ENCODE data around the gene AEBP1.

Gene AEBP1

DNA sequence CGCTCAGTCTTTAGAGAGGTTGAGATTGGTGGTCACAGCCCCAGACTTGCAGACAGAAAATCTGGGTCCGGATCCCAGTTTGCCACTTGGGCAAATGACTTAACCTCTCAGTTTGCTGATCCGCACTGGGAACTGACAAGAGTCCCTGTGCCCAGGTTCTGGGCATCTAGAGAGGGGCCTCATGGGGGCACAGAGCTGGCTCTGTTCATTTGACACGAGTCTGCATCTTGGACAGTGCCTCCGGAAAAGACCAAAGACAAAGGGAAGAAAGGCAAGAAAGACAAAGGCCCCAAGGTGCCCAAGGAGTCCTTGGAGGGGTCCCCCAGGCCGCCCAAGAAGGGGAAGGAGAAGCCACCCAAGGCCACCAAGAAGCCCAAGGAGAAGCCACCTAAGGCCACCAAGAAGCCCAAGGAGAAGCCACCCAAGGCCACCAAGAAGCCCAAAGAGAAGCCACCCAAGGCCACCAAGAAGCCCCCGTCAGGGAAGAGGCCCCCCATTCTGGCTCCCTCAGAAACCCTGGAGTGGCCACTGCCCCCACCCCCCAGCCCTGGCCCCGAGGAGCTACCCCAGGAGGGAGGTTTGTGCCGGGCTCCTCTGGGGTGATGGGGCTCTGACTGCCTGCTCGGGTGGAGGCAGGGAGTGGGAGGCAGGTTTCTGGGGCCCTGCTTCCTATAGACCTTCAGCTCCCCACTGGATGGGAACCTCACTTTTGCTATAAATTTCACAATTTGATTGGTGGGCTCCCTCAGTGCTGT is 2.3 kb downstream of the AEBP1 start:
- no CpG with 5 or more reads among the region's 10 CpGs for WGBS (ENCODE audit: insufficient coverage, insufficient read length)
- Histone ChIP-seq H3K27ac (ENCODE audit: low read length) (no peak overlapping the region), H3K4me3 (ENCODE audit: low read length) (no peak overlapping the region), H3K27me3 (ENCODE audit: control insufficient read depth, insufficient read depth, low read length) (no peaks in the 10 kb centered on the region), H3K9me3 (ENCODE audit: control insufficient read depth, insufficient read depth, low read length) (no peaks in the 10 kb centered on the region), H3K36me3 (ENCODE audit: control insufficient read depth, insufficient read depth, low read length) (peaks cover 10% of the 10 kb centered on the region; the same call in 1 of the 2 replicates), H3K4me1 (ENCODE audit: control insufficient read depth, insufficient read depth, low read length) (no peaks in the 10 kb centered on the region)
- DNase-seq (ENCODE audit: low read depth, low spot score) = no peak

DNA sequence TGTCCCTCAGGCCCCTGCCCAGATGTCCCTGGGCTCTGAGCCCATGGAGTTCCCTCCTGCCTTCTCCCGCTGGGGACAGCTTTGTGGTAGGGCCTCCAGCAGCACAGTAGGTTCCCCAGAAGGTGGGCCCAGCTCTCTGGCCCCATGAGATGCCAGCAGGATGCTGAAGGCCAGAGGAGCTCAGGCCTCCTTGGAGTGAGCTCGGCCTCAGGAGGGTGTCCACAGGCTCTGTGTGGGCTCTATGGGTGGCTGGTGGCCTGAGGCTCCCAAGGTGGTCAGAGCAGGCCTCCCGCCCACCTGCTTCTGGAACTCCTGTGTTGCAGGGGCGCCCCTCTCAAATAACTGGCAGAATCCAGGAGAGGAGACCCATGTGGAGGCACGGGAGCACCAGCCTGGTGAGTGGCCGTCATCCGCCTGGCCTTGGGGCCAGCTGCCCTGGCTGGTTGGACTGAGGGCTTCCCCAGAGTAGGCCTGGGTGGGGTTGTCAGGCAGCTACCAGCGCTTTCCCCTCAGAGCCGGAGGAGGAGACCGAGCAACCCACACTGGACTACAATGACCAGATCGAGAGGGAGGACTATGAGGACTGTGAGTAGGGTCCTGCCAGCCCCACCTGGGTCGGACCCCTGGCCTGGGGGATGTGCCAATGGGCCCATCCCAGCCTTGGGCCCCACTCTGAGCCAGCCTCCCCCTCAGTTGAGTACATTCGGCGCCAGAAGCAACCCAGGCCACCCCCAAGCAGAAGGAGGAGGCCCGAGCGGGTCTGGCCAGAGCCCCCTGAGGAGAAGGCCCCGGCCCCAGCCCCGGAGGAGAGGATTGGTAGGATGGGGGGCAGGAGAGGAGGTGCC is 3.2 kb downstream of the AEBP1 start:
- no peak overlapping the region for H3K27ac ChIP-seq (ENCODE audit: low read length)
- H3K4me1 ChIP-seq (ENCODE audit: control insufficient read depth, insufficient read depth, low read length) = no peaks in the 10 kb centered on the region
- no peaks in the 10 kb centered on the region for H3K27me3 ChIP-seq (ENCODE audit: control insufficient read depth, insufficient read depth, low read length)
- H3K4me3 ChIP-seq (ENCODE audit: low read length) = no peak overlapping the region
- peaks cover 10% of the 10 kb centered on the region; the same call in 1 of the 2 replicates for H3K36me3 ChIP-seq (ENCODE audit: control insufficient read depth, insufficient read depth, low read length)
- no CpG with 5 or more reads among the region's 18 CpGs for WGBS (ENCODE audit: insufficient coverage, insufficient read length)
- DNase-seq (ENCODE audit: low read depth, low spot score) = no peak
- no peaks in the 10 kb centered on the region for H3K9me3 ChIP-seq (ENCODE audit: control insufficient read depth, insufficient read depth, low read length)

GRCh38 chr7:44107961-44108767 is 4.0 kb downstream of the AEBP1 start:
- Histone ChIP-seq H3K9me3 (ENCODE audit: control insufficient read depth, insufficient read depth, low read length) (no peaks in the 10 kb centered on the region), H3K27me3 (ENCODE audit: control insufficient read depth, insufficient read depth, low read length) (no peaks in the 10 kb centered on the region), H3K27ac (ENCODE audit: low read length) (no peak overlapping the region), H3K36me3 (ENCODE audit: control insufficient read depth, insufficient read depth, low read length) (peaks cover 12% of the 10 kb centered on the region; the same call in 1 of the 2 replicates), H3K4me3 (ENCODE audit: low read length) (no peak overlapping the region), H3K4me1 (ENCODE audit: control insufficient read depth, insufficient read depth, low read length) (0 out of 2 replicates have a peak, but pooled peaks cover 2% of the 10 kb centered on the region)
- no CpG with 5 or more reads among the region's 21 CpGs for WGBS (ENCODE audit: insufficient coverage, insufficient read length)
- no peak for DNase-seq (ENCODE audit: low read depth, low spot score)

DNA sequence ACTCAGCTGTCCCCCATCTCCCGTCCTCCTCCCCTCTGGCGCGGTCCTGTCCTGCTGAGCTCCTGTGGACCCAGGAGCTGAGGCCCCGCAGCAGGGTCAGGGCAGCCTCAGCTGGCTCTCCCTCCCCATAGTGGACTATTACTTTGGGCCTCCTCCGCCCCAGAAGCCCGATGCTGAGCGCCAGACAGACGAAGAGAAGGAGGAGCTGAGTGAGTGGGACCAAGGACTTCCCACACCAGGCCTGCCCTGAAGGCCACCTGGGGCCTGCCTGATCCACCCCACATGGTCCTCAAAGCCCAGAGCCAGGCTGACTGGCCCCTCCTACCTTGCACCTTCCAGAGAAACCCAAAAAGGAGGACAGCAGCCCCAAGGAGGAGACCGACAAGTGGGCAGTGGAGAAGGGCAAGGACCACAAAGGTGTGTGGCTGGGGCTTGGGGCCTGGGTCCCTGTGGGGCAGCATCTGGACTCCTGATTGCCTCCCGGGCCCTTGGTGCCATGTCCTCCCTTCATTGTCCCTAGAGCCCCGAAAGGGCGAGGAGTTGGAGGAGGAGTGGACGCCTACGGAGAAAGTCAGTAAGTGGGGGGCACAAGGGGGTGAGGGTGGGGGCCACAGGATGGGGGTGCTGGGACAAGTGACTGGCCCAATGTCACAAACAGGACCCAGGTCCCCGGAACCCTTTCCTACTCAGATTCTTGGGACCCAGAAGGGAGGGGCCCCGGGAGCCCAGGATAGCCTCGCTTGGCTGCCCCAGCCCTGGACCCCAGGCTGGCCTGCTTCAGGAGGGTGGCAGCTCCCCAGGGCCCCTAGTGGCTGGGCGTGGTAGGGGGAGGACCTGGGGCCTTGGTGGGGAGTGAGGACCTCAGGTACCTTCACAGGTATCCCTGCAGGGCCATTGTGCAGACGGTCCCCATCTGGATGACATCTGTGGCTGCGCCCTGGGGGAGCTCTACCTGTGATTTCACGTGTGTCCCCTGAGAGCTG is 4.9 kb downstream of the AEBP1 start:
- Histone ChIP-seq H3K4me3 (ENCODE audit: low read length) (no peak overlapping the region), H3K36me3 (ENCODE audit: control insufficient read depth, insufficient read depth, low read length) (peaks cover 18% of the 10 kb centered on the region), H3K27ac (ENCODE audit: low read length) (no peak overlapping the region), H3K9me3 (ENCODE audit: control insufficient read depth, insufficient read depth, low read length) (no peaks in the 10 kb centered on the region), H3K4me1 (ENCODE audit: control insufficient read depth, insufficient read depth, low read length) (0 out of 2 replicates have a peak, but pooled peaks cover 2% of the 10 kb centered on the region), H3K27me3 (ENCODE audit: control insufficient read depth, insufficient read depth, low read length) (no peaks in the 10 kb centered on the region)
- WGBS (ENCODE audit: insufficient coverage, insufficient read length) = no CpG with 5 or more reads among the region's 21 CpGs
- no peak for DNase-seq (ENCODE audit: low read depth, low spot score)

DNA sequence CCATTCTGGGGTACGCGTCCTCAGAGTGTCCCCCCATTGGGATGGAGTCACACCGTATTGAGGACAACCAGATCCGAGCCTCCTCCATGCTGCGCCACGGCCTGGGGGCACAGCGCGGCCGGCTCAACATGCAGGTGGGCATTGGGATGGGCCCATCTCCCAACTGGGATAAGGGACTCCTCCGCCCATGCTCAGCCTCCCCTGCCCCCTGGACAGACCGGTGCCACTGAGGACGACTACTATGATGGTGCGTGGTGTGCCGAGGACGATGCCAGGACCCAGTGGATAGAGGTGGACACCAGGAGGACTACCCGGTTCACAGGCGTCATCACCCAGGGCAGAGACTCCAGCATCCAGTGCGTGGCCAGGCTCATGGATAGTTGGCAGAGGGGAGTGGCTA is 5.8 kb downstream of the AEBP1 start:
- H3K27ac ChIP-seq (ENCODE audit: low read length) = no peak overlapping the region
- H3K36me3 ChIP-seq (ENCODE audit: control insufficient read depth, insufficient read depth, low read length) = peaks cover 28% of the 10 kb centered on the region
- no CpG with 5 or more reads among the region's 18 CpGs for WGBS (ENCODE audit: insufficient coverage, insufficient read length)
- no peaks in the 10 kb centered on the region for H3K9me3 ChIP-seq (ENCODE audit: control insufficient read depth, insufficient read depth, low read length)
- H3K4me1 ChIP-seq (ENCODE audit: control insufficient read depth, insufficient read depth, low read length) = 0 out of 2 replicates have a peak, but pooled peaks cover 2% of the 10 kb centered on the region
- H3K4me3 ChIP-seq (ENCODE audit: low read length) = no peak overlapping the region
- DNase-seq (ENCODE audit: low read depth, low spot score) = no peak
- H3K27me3 ChIP-seq (ENCODE audit: control insufficient read depth, insufficient read depth, low read length) = no peaks in the 10 kb centered on the region

GRCh38 chr7:44110719-44111635 is 6.8 kb downstream of the AEBP1 start:
- no peaks in the 10 kb centered on the region for H3K27me3 ChIP-seq (ENCODE audit: control insufficient read depth, insufficient read depth, low read length)
- no peak for DNase-seq (ENCODE audit: low read depth, low spot score)
- H3K27ac ChIP-seq (ENCODE audit: low read length) = no peak overlapping the region
- H3K9me3 ChIP-seq (ENCODE audit: control insufficient read depth, insufficient read depth, low read length) = no peaks in the 10 kb centered on the region
- no peak overlapping the region for H3K4me3 ChIP-seq (ENCODE audit: low read length)
- 0 out of 2 replicates have a peak, but pooled peaks cover 2% of the 10 kb centered on the region for H3K4me1 ChIP-seq (ENCODE audit: control insufficient read depth, insufficient read depth, low read length)
- no CpG with 5 or more reads among the region's 27 CpGs for WGBS (ENCODE audit: insufficient coverage, insufficient read length)
- peaks cover 36% of the 10 kb centered on the region for H3K36me3 ChIP-seq (ENCODE audit: control insufficient read depth, insufficient read depth, low read length)

DNA sequence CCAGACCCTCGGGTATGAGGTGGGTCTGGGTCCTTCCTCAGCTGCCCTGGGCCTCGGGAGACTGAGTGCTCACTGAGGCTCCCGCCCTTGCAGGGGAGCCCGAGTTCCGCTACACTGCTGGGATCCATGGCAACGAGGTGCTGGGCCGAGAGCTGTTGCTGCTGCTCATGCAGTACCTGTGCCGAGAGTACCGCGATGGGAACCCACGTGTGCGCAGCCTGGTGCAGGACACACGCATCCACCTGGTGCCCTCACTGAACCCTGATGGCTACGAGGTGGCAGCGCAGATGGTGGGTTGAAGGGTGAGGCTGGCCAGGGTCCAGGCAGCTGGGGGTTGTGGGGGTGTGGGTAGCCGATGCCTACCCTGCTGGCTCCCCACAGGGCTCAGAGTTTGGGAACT is 7.6 kb downstream of the AEBP1 start:
- no peak overlapping the region for H3K4me3 ChIP-seq (ENCODE audit: low read length)
- H3K4me1 ChIP-seq (ENCODE audit: control insufficient read depth, insufficient read depth, low read length) = 0 out of 2 replicates have a peak, but pooled peaks cover 2% of the 10 kb centered on the region
- H3K9me3 ChIP-seq (ENCODE audit: control insufficient read depth, insufficient read depth, low read length) = no peaks in the 10 kb centered on the region
- H3K36me3 ChIP-seq (ENCODE audit: control insufficient read depth, insufficient read depth, low read length) = peaks cover 44% of the 10 kb centered on the region
- no CpG with 5 or more reads among the region's 16 CpGs for WGBS (ENCODE audit: insufficient coverage, insufficient read length)
- no peak for DNase-seq (ENCODE audit: low read depth, low spot score)
- no peaks in the 10 kb centered on the region for H3K27me3 ChIP-seq (ENCODE audit: control insufficient read depth, insufficient read depth, low read length)
- H3K27ac ChIP-seq (ENCODE audit: low read length) = no peak overlapping the region

DNA sequence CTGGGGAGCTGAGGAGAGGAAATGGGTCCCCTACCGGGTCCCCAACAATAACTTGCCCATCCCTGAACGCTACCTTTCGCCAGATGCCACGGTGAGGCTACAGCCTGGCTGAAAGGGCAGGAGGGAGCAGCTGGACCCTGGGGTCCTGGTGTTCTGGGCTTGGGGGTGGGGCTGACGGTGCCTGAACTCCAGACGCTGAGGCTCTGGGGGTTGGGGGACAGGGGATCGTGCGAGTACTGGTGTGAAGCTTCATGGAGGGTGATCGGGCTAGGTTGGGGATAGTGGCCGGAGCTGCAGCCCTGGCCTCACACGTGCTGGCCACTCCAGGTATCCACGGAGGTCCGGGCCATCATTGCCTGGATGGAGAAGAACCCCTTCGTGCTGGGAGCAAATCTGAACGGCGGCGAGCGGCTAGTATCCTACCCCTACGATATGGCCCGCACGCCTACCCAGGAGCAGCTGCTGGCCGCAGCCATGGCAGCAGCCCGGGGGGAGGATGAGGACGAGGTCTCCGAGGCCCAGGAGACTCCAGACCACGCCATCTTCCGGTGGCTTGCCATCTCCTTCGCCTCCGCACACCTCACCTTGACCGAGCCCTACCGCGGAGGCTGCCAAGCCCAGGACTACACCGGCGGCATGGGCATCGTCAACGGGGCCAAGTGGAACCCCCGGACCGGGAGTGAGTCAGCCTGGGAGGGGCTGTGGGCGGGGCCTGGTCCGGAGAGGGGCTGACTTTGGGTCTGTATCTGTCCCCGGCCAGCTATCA is 8.3 kb downstream of the AEBP1 start:
- H3K4me1 ChIP-seq (ENCODE audit: control insufficient read depth, insufficient read depth, low read length) = 0 out of 2 replicates have a peak, but pooled peaks cover 2% of the 10 kb centered on the region
- no peaks in the 10 kb centered on the region for H3K27me3 ChIP-seq (ENCODE audit: control insufficient read depth, insufficient read depth, low read length)
- H3K27ac ChIP-seq (ENCODE audit: low read length) = no peak overlapping the region
- WGBS (ENCODE audit: insufficient coverage, insufficient read length) = no CpG with 5 or more reads among the region's 41 CpGs
- H3K4me3 ChIP-seq (ENCODE audit: low read length) = no peak overlapping the region
- H3K36me3 ChIP-seq (ENCODE audit: control insufficient read depth, insufficient read depth, low read length) = peaks cover 50% of the 10 kb centered on the region
- no peak for DNase-seq (ENCODE audit: low read depth, low spot score)
- H3K9me3 ChIP-seq (ENCODE audit: control insufficient read depth, insufficient read depth, low read length) = no peaks in the 10 kb centered on the region

Data from iPS DF 6.9 (cell line).